HG03108 (cell line): ENCODE results near the gene HYPK.
"Not testable (repeated sequence)": the region's sequence is repeated elsewhere in the genome, so short reads cannot be mapped to it uniquely, and the experiment has no call there.

Source experiments
- ATAC-seq: cut with Tn5 transposase; IDR thresholded peaks from one replicate; pipeline ENCODE4 v1.9.1; 2021; ENCODE audit warnings: moderate library complexity; ENCODE audit not compliant: unreplicated experiment

The HYPK gene

DNA sequence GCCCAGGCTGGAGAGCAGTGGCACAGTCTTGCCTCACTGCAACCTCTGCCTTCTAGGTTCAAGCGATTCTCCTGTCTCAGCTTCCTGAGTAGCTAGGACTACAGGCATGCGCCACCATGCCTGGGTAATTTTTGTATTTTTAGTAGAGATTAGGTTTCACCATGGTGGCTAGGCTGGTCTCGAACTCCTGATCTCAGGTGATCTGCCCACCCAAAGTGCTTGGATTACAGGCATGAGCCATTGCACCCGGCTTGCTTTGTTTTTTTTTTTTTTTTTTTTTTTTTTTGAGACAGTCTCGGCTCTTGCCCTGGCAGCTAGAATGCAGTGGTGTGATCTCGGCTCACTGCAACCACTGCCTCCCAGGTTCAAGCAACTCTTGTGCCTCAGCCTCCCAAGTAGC, 32.1 kb downstream of the HYPK start:
- not testable (repeated sequence) for ATAC-seq

DNA sequence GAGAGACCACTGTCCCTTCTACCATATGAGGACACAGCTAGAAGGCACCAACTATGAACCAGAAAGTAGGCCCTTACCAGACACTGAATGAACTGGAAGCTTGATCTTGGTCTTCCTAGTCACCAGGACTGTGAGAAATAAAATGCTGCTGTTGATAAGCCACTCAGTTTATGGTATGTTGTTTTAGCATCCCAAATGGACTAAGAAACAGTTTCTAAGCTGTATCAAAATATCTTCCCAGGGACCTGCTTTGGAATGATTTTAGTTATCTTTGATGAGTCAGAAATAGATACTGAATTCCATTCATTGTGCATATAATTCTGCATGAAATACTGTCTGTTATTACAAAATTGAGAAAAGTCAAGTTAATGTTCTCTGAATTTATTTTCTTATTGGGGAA, 45.0 kb downstream of the HYPK start:
- no peak for ATAC-seq

GRCh38 chr15:43851251-43851650, 50.9 kb downstream of the HYPK start:
- ATAC-seq = no peak

DNA sequence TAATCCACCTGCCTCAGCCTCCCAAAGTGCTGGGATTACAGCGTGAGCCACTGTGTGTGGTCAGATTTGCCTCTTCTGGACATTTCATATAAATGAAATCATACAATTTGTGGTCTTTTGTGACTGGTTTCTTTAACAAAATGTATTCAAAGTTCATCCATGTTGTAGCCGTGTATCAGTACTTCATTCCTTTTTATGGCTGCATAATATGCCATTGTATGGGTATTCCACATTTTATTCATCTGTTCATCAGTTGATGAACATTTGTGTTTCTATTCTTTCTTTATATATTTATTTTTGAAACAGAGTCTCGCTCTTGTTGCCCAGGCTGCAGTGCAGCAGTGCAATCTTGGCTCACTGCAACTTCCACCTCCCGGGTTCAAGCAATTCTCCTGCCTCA, 52.2 kb downstream of the HYPK start:
- ATAC-seq = no peak
